Amniotic epithelial cell (primary cell): ENCODE measurements around the gene MT1HL1.
"Not testable (repeated sequence)": the region's sequence is repeated elsewhere in the genome, so short reads cannot be mapped to it uniquely, and the experiment has no call there.

Experiments used
- DNase-seq: peaks from one replicate; pipeline ENCODE4 v3.0.0-alpha.2; 2010; ENCODE audit warnings: low read depth

Gene MT1HL1

DNA sequence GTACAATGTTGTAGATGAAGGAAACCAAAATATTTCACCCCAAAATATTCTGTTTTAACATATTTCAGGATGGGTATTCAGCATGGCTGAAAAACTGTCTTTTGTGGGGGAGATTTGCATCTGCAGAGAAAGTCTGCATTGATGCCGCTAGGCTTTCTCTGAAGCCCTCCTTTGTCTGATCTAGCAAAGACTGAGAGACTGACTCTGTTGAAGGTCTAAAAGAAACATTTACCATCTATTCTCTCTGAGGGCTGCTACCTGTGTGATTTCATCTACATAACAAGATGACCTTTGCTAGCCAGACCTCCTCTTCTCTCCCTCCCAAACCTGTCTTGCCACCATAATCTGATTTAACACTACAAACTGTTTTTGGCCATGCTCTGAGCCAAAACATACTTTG is 12.4 kb upstream of the MT1HL1 start:
- no peak for DNase-seq

DNA sequence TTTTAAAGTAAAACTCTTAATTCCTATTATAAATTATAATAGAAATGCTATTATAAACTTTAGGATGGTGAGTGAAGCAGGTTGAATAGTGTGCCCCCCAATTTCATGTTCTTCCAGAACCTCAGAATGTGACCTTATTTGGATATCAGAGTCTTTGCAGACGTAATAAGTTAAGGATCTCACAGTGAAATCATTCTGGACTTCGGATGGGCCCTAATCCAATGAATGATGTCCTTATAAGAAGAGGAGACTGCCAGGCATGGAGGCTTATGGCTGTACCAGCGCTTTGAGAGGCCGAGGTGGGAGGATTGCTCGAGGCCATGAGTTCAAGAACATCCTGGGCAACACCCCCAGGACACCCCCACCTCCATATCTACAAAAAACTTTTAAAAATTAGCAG is 9.4 kb upstream of the MT1HL1 start:
- DNase-seq = no peak

GRCh38 chr1:237012788-237013383 is 8.6 kb upstream of the MT1HL1 start:
- peak; percentile 10 for DNase-seq

DNA sequence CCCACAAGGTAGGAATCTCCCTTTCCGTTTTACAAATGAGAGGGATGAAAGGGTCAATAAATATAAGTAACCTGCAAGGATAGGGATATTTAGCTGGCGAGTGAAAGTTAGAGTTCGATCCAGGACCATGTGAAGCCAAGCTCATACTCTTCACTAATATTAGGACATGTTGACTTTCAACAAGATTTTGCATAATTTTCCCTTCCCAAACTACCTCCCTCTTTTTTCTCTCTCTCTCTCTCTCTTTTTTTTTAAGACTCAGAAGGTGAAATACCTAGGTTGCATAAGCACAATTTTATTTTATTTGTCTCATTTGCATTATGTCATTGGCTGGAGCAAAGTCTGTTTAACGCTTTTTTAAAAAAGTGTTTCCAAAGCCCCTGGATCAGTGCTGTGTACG is 8.1 kb upstream of the MT1HL1 start:
- DNase-seq = no peak

DNA sequence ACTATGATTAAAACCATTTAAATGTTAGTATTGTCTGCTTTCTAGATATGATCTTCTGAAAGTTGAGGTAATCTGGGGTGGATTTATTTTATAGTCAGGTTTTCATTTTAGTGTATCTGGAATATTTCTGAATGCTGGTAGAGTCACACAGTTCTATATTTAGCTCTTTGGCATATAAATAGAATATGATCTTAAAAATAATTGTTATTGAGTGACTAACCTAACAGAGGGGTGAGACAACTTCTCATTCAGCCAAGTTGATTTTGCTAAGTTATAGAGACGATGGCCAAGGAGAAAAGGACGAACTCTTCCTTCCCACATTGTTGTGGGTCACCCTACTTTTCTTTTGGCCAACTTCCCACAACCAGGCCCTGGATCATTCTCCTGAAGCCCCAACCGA is 7.2 kb upstream of the MT1HL1 start:
- DNase-seq = no peak

DNA sequence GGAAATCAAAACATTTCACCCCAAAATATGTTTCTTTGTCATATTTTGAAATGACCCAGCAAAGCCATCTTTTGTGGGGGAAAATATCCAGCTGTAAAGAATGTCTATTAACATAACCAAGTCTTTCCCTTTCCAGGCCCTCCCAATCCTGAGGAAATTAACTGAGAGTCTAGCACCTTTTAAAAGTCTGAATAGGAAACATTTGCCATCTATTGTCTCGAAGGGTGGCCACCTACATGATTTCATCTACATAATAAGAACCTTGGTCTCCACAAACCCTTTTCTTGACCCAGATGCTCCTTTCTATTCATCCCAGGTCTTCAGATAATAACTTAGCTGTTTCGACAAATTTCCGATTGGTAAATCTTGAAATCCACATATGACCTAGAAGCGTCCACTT is 5.4 kb upstream of the MT1HL1 start:
- no peak for DNase-seq

DNA sequence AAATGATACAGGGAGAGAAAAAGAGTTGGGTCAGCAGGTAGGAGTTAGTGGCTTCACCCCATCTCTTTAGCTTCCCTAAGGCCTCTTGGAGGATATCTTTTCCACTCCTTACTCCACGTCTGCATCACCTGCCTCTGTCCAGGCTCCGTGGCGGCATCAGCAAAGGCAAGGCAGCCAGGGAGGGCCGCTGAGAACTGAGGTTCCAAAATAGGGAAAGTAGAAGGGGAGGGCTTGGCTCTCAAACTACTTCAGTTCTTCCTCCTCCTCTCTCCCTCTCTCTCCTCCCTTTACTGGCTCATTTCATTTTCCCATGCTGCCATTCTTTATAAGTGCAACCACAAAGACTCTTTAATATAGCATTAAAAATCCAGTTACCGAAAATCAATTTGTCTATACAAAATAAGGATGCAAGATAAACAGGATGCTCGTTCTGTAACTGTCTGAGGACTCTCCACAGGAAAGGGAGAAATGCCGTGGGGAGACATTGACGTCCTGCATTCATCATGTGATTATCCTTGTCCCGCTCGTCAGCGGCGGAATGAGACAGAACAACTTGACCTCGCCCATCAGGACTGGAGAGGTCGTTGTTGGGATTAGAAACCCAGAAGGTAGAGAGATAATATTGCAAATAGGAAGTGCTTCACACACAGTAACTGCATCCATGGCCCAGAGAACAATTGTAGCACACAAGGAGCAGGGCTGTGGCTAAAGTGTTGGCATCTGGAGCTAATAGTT is 3.1 kb upstream of the MT1HL1 start:
- DNase-seq = no peak

DNA sequence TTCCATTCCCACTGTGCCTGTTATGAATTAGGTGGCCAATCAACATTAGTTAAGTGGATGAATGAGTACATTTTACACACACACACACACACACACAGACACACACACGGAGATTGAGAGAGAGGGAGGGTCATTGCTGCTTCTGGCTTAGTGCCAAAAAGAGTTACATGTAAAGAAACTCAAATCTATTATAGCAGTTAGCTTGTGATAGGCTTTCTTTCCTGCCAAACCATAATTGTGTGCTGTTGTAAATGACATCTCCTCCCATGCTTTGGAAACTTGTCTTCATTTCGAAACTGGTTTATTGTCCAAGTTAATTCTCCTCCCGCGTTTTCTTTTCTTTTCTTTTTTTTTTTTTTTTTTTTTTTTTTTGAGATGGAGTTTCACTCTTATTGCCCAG is 1.4 kb upstream of the MT1HL1 start:
- no peak for DNase-seq

DNA sequence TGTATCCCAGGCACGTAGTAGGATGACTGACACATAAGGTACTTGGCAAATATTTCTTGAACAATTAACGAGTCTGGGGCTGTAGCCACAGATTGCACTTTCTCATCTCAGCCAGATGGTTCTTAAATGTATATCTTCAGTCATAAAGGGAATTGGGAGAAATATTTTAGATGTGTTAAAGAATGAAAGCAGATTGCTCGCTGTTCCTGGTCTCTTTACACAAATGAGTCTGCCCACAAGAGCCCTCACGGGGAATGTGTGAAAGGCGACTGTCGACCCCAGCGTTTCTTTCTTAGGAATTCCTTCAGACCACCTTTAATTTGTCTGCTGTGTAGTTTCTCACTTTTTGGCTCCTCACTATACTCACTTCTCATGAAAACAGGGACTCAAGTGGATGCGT is 725 bp downstream of the MT1HL1 start:
- DNase-seq = no peak

DNA sequence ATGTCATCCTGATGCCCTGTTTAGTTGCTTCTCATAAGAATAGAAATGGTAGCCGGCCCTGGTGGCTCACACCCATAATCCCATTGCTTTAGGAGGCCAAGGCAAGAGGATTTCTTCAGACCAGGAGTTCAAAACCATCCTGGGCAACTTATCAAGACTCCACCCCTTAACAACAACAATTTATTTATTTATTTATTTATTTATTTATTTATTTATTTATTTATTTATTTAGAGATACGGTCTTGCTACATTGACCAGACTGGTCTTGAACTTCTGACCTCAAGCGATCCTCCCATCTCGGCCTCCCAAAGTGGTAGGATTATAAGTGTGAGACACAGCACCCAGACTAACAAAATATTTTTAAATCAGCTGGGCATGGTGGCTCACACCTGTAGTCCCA is 4.0 kb downstream of the MT1HL1 start:
- no peak for DNase-seq

DNA sequence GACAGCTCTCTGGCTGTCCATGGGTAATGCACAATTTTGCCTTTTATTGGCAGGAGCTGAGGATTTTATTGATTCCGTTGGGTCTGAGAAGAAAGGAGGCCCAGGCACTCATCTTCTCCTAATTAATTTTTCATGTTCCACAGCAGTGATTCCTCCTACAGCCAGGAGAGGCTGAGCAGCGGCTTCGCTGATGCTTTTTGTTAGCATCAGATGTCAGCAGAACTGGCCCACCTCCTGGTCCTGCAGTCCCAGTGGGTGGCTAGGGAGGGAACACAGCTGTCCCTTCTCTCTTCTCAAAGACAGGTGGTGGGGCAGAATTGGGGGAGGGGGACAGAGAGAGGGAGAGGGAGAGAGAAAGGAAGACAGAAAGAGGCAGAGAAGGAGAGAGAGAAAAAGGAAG is 5.7 kb downstream of the MT1HL1 start:
- no peak for DNase-seq

DNA sequence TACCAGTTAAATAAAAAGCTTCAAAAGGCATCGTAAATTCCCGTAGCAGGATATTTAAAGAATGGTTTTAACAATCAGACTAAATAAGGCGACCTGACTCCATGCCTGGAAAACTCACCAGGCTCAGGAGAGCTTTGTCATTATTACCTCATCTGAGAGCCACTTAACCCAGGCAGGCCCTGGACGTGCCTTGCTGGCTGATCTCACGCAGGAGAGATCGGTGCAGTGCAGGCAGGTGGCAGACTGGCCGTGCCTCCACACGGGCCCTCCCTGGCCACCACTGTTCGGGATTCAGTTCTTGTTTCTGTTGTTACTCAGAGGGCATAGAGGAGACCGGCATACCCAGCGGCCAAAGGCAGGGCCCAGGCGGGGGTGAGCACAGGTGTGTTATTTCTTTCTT is 6.4 kb downstream of the MT1HL1 start:
- no peak for DNase-seq

- no peak for DNase-seq
These were observed 6.9 kb downstream of the MT1HL1 start for GRCh38 chr1:236997361-236997760.

GRCh38 chr1:236994450-236994849 is 9.8 kb downstream of the MT1HL1 start:
- no peak for DNase-seq

DNA sequence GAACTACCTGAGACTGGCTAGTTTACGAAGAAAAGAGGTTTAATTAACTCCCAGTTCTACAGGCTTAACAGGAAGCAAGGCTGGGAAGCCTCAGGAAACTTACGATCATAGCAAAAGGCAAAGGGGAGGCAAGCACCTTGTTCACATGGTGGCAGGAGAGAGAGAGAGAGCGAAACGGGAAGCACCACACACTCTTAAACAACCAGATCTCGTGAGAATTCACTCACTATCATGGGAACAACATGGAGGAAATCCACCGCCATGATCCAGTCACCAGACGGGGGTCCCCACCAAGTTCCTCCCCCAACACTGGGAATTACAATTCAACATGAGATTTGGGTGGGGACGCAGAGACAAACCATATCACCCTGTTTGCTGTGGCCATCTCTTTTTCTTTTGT is 11.8 kb downstream of the MT1HL1 start:
- DNase-seq = no peak

- DNase-seq = no peak
These were observed 14.2 kb downstream of the MT1HL1 start for GRCh38 chr1:236990052-236990445.

DNA sequence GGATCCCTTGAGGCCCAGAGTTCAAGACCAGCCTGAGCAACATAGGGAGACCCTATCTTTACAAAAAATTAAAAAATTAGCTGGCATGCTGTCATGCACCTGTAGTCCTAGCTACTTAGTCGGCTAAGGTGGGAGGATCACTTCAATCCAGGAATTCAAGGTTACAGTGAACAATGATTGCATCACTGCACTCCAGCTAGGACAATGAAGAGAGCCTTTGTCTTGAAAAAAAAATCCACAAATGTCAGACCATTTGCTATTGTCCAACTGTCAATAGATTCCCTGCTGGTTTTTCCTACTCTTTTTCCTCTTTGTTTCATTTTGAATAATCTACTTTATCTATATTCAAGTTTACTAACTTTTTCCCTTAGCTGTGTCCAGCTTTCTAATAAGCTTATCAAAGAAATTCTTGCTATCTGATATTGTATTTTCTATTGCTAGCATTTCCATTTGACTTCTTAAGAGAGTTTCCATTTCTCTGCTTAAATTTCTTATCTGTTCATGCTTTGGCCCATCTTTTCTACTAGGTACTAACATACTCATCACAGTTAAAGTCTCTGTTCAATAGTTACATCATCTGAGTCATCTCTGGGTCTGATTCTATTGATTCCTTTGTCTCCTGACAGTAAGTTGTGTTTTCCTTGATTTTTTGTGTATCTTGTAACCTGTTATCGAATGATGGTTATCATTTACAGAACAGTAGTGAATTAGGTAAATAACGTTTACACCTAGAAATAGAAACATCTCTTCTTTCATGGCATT is 14.8 kb downstream of the MT1HL1 start:
- DNase-seq = no peak

DNA sequence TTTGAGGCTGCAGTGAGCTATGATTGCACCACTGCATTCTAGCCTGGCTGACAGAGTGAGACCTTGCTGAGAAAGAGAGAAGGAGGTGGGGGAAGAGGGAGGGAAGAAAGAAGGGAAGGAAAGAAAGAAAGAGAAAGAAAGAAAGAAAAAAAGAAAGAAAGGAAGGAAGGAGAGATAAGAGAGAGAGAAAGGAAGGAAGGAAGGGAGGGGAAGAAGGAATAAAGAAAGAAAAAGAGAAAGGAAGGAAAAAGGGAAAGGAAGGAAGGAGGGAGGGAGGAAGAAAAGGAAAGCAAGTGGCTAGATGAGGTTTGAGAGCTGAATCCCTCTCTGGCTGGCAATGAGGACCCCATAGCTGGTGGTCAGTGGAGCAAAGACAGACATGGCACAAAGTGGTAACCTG is 20.4 kb downstream of the MT1HL1 start:
- DNase-seq = no peak

DNA sequence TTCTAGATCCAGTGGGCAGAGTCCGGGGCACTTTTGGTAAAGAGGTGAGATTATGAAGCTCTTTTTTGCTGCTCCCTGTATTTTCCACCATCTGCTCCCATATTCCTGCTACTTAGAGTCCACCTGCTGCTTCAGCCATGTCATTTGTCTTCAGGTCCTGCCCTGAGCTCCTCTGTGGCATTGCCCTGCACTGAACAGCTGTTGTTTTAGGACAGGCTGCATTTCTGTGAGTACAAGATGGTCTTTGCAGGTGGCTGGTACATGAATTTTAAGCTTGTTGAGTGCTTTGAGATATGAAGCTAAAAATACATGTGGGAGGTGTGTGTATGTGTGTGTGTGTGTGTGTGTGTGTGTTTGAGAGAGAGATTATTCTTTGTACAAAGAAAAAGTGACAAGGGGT is 21.9 kb downstream of the MT1HL1 start:
- no peak for DNase-seq

DNA sequence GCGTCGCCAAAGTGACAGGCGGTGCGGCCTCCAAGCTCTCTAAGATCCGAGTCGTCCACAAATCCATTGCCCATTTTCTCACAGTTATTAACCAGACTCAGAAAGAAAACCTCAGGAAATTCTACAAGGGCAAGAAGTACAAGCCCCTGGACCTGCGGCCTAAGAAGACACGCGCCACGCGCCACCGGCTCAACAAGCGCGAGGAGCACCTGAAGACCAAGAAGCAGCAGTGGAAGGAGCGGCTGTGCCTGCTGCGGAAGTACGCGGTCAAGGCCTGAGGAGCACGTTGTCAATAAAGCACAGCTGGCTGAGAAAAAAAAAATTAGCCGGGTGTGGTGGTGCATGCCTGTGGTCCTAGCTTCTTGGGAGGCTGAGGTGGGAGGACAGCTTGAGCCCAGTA is 22.8 kb downstream of the MT1HL1 start:
- DNase-seq = not testable (repeated sequence)

GRCh38 chr1:236980673-236981072 is 23.6 kb downstream of the MT1HL1 start:
- no peak for DNase-seq

GRCh38 chr1:236979149-236979900 is 24.9 kb downstream of the MT1HL1 start:
- no peak for DNase-seq

- no peak for DNase-seq
These were observed 25.5 kb downstream of the MT1HL1 start for GRCh38 chr1:236978740-236979139.
